Heart right ventricle (tissue), 16 donors: Measurements from ENCODE around the gene NPEPL1. TPM values are rescaled to one million over a fixed set of nuclear protein-coding genes. Genes with fewer than 3 reads are reported as not detected.
A peak's percentile ranks its signal among the peaks of the same experiment; 100 is the strongest.
"Not testable (repeated sequence)": the region's sequence is repeated elsewhere in the genome, so short reads cannot be mapped to it uniquely, and the experiment has no call there.

ENCODE experiments used
- ATAC-seq, 8 donors: fragments of 200-7000 bp; cut with Tn5 transposase; one replicate each; pipeline ENCODE4 v1.9.1; 2020; ENCODE audit warnings: mild to moderate bottlenecking in 8 of 8, moderate library complexity in 8 of 8, moderate number of reproducible peaks in 1 of 8
- DNase-seq, 2 donors: peaks; one replicate each; pipeline ENCODE4 v3.0.0-alpha.2; 2020
- H3K27ac ChIP-seq, 10 donors: fragments of 200-600 bp; sonication (generic) in 2 of 10; one replicate each; pipeline versions ENCODE4 v1.5.0 to v1.8.0; 2020 to 2022; ENCODE audit warnings: mild to moderate bottlenecking in 3 of 10
- H3K27me3 ChIP-seq, 7 donors: fragments of 200-600 bp; one replicate each; pipeline ENCODE4 v1.8.0; 2021 to 2022; ENCODE audit warnings: mild to moderate bottlenecking in 2 of 7
- H3K36me3 ChIP-seq, 9 donors: fragments of 200-600 bp; sonication (generic) in 1 of 9; one replicate each; pipeline versions ENCODE4 v1.5.0 to v1.8.0; 2020 to 2022; ENCODE audit warnings: mild to moderate bottlenecking in 2 of 9
- H3K4me1 ChIP-seq, 9 donors: fragments of 200-600 bp; sonication (generic) in 1 of 9; one replicate each; pipeline versions ENCODE4 v1.5.0 to v1.8.0; 2020 to 2022; ENCODE audit warnings: mild to moderate bottlenecking in 4 of 9
- H3K4me3 ChIP-seq, 10 donors: fragments of 200-600 bp; sonication (generic) in 2 of 10; one replicate each; pipeline versions ENCODE4 v1.5.0 to v1.8.0; 2020 to 2022; ENCODE audit warnings: mild to moderate bottlenecking in 7 of 10, moderate library complexity in 2 of 10
- H3K9me3 ChIP-seq, 11 donors: fragments of 200-600 bp in 10 of 11; sonication (generic) in 2 of 11; one replicate each; pipeline versions ENCODE4 v1.5.0 to v1.8.0; 2013 to 2022; ENCODE audit warnings: mild to moderate bottlenecking in 2 of 11, control low read depth in 1 of 11, moderate library complexity in 1 of 11
- CTCF ChIP-seq, 9 donors: fragments of 200-600 bp; sonication (generic) in 2 of 9; IDR thresholded peaks; one replicate each; pipeline versions ENCODE4 v1.5.0 to v1.8.0; 2021 to 2022; ENCODE audit warnings: antibody characterized with exemption in 9 of 9, mild to moderate bottlenecking in 5 of 9, moderate library complexity in 1 of 9
- WGBS, 2 donors: extraction: QIAGEN DNeasy Blood & Tissue Kit; methylation state at CpG; one replicate each; pipeline ENCODE4 v1.1.7; 2013; ENCODE audit warnings: inconsistent platforms in 1 of 2; 5-methylcytosine and 5-hydroxymethylcytosine counted together
- intact Hi-C, 10 donors: fragments of 100-400 bp; cut with DNase I; formaldehyde crosslinking; loops; one replicate each; pipeline versions ENCODE4 v1.11.1 to v1.14.2; 2022
- polyA plus RNA-seq, 2 donors: library from polyadenylated mRNA; stranded (reverse); fragments of 200-250 nt; gene quantifications; one replicate each; pipeline ENCODE4 v1.2.3, GENCODE V29; 2013
- total RNA-seq, 10 donors: library from RNA; stranded (reverse); fragmentation: NEBNext Ultra II Directional in 3 of 10; extraction: Animal tissue kit (Norgen Biotek cat#: 25700) in 3 of 10; gene quantifications; one replicate each; pipeline versions ENCODE4 v1.2.1 to v1.2.4, GENCODE V29; 2021 to 2023
- donor health status: Arrhythmogenic right ventricular cardiomyopathy.
- donor health status: ischemic (EF 13 %, LVEDD 7.1; RV severe dilation, severe dysfunction).
- donor health status: healthy with polysubstance abuse.
- donor health status: DM: no; HTN: yes; CAD: no.
- donor health status: DM: no; HTN: no; CAD: no.
- donor health status: ischemic (EF 25% LVEDD 6.9; RV normal size, moderate dysfunction).
- donor health status: ischemic (EF 25% LVEDD 5.7; RV mildly dilated, moderate dysfunction).
- donor health status: healthy.
- donor health status: DM: yes; HTN: yes; CAD: no.
- donor health status: Ischemic cardiomyopathy.
- donor health status: ischemic (EF 35%, LVEDD 5.7; RV mildly dilated, moderate dysfunction).
- donor health status: nonischemic (EF 11% LVEDD 7.7; RV severe dilation, severe dysfunction).
- donor health status: DM: yes; HTN: yes; CAD: no.
- donor health status: PGD.
- donor health status: ischemic (EF 29% LVEDD 5.4; RV normal size, mild dysfunction).
- donor health status: nonischemic (EF 23%, LVEDD 6.1; RV moderate dilation, normal function).

The NPEPL1 gene
- total and polyA plus RNA-seq, 12 donors = 16.7 to 46.7 (median 29.9) TPM

GRCh38 chr20:58646703-58647102, 45.9 kb upstream of the NPEPL1 start:
- Histone ChIP-seq H3K4me1 (peaks cover 0 to 30% (median 15%) of the 10 kb centered on the region in 9 donors), H3K36me3 (no peaks in the 10 kb centered on the region), H3K4me3 (no peak overlapping the region), H3K27ac (peak overlapping the region in 1 of 10 donors; percentile 34), H3K27me3 (peaks cover 0 to 7% (median 0%) of the 10 kb centered on the region in 7 donors), H3K9me3 (no peaks in the 10 kb centered on the region)
- no peak for ATAC-seq
- WGBS, 2 donors = 88 to 89% methylated on average over 4 of the region's 4 CpGs
- no peak for TF ChIP-seq CTCF (IDR thresholded peaks at IDR 0.05)
- no peak for DNase-seq
- intact Hi-C loops = loop anchor here in 6 of 10 donors (5.0 to 10.0 kb wide), 7 partner anchors 46 to 412 kb away; partner anchors contain the start of genes GNAS (in 1 of the 6), GNAS-AS1 (in 1 of the 6) and NPEPL1 (in 1 of the 6)

- Histone ChIP-seq H3K4me3 (no peak overlapping the region), H3K4me1 (peaks cover 0 to 30% (median 15%) of the 10 kb centered on the region in 9 donors), H3K27ac (peak overlapping the region in 3 of 10 donors; percentile 20 to 34 (median 30)), H3K36me3 (no peaks in the 10 kb centered on the region), H3K9me3 (no peaks in the 10 kb centered on the region), H3K27me3 (peaks cover 0 to 7% (median 0%) of the 10 kb centered on the region in 7 donors)
- intact Hi-C loops = loop anchor here in 6 of 10 donors (5.0 to 10.0 kb wide), 7 partner anchors 45 to 412 kb away; partner anchors contain the start of genes GNAS (in 1 of the 6), GNAS-AS1 (in 1 of the 6) and NPEPL1 (in 1 of the 6)
- 89 to 94% methylated on average over 7 of the region's 7 CpGs for WGBS, 2 donors
- ATAC-seq (no peak), DNase-seq (no peak)
- TF ChIP-seq CTCF (IDR thresholded peaks at IDR 0.05) = no peak
Measured at GRCh38 chr20:58647162-58647795, 45.3 kb upstream of the NPEPL1 start.

- Histone ChIP-seq H3K4me3 (no peak overlapping the region), H3K9me3 (no peaks in the 10 kb centered on the region), H3K4me1 (peaks cover 0 to 36% (median 20%) of the 10 kb centered on the region in 9 donors), H3K36me3 (no peaks in the 10 kb centered on the region), H3K27me3 (peaks cover 0 to under 1% (median 0%) of the 10 kb centered on the region in 7 donors), H3K27ac (peak overlapping the region in 3 of 10 donors; percentile 20 to 34 (median 30))
- intact Hi-C loops = loop anchor here in 6 of 10 donors (5.0 to 10.0 kb wide), 7 partner anchors 44 to 413 kb away; partner anchors contain the start of genes GNAS (in 1 of the 6), GNAS-AS1 (in 1 of the 6) and NPEPL1 (in 1 of the 6)
- WGBS, 2 donors = 67 to 71% methylated on average over 9 to 10 of the region's 12 CpGs
- ATAC-seq (no peak), DNase-seq (peak in 1 of 2 donors; percentile 4)
- no peak for TF ChIP-seq CTCF (IDR thresholded peaks at IDR 0.05)
Measured at GRCh38 chr20:58647796-58648501, 44.7 kb upstream of the NPEPL1 start.

GRCh38 chr20:58648502-58648825, 44.1 kb upstream of the NPEPL1 start:
- not testable (repeated sequence) for H3K9me3 ChIP-seq, H3K4me3 ChIP-seq, H3K36me3 ChIP-seq, H3K27ac ChIP-seq, H3K27me3 ChIP-seq, DNase-seq, ATAC-seq
- WGBS, 2 donors = 88 to 94% methylated on average over 6 of the region's 6 CpGs
- H3K4me1 ChIP-seq = peaks cover 0 to 41% (median 25%) of the 10 kb centered on the region in 9 donors
- intact Hi-C loops = loop anchor here in 6 of 10 donors (5.0 to 10.0 kb wide), 7 partner anchors 44 to 414 kb away; partner anchors contain the start of genes GNAS (in 1 of the 6), GNAS-AS1 (in 1 of the 6) and NPEPL1 (in 1 of the 6)
